H1 (cell line): ENCODE results near the gene DNAJC16. TPM values are rescaled to one million over a fixed set of nuclear protein-coding genes. Genes with fewer than 3 reads are reported as not detected.

Source experiments
- CTCF ChIA-PET: fragments of 300-600 bp; sonication (Branson Sonifier 250); formaldehyde crosslinking; loops from one replicate; lab custom pipeline; 2021; ENCODE audit not compliant: partially characterized antibody; lab: Charles Lee
- POLR2A ChIA-PET: fragments of 300-600 bp; sonication (Branson Sonifier 250); formaldehyde crosslinking; loops from one replicate; lab custom pipeline; 2021; ENCODE audit warnings: inconsistent platforms; ENCODE audit not compliant: partially characterized antibody; lab: Charles Lee
- DNase-seq, 2 experiments: peaks; one replicate each; pipeline versions ENCODE4 v3.0.0 to v3.0.0-alpha.2; 2010 to 2022; ENCODE audit warnings: low spot score in 2 of 2, low read depth in 1 of 2, mixed read lengths in 1 of 2
- FAIRE-seq: peaks from 2 replicates; lab custom pipeline; 2011; peaks lifted over from hg19 to GRCh38; lab: Jason Lieb, UNC
- H2AFZ ChIP-seq: 2 replicates; pipeline ENCODE4 v1.8.1; 2012; ENCODE audit warnings: low read length, inconsistent platforms
- H2AK5ac ChIP-seq: 2 replicates; pipeline ENCODE4 v1.6.1; 2013; ENCODE audit warnings: low read depth, low read length
- H2BK120ac ChIP-seq: replicated peaks from 2 replicates; pipeline ENCODE3; 2013; ENCODE audit warnings: low read depth, low read length, inconsistent platforms
- H2BK12ac ChIP-seq: 2 replicates; pipeline ENCODE4 v1.6.1; 2013; ENCODE audit warnings: low read depth, low read length
- H2BK15ac ChIP-seq: 2 replicates; pipeline ENCODE4 v1.6.1; 2013; ENCODE audit warnings: low read length
- H2BK20ac ChIP-seq: 2 replicates; pipeline ENCODE4 v1.6.1; 2013; ENCODE audit warnings: low read length
- H2BK5ac ChIP-seq: 2 replicates; pipeline ENCODE4 v1.6.1; 2013; ENCODE audit warnings: low read depth, low read length
- H3K14ac ChIP-seq: 2 replicates; pipeline ENCODE4 v1.6.1; 2013; ENCODE audit warnings: inconsistent platforms; ENCODE audit not compliant: insufficient read length
- H3K18ac ChIP-seq: 2 replicates; pipeline ENCODE4 v1.6.1; 2013; ENCODE audit warnings: low read length; ENCODE audit errors: extremely low read depth
- H3K23ac ChIP-seq: 2 replicates; pipeline ENCODE4 v1.6.1; 2013; ENCODE audit warnings: inconsistent platforms; ENCODE audit not compliant: insufficient read length
- H3K23me2 ChIP-seq: 2 replicates; pipeline ENCODE4 v1.6.1; 2013; ENCODE audit warnings: low read depth, low read length
- H3K27ac ChIP-seq: 2 replicates; pipeline ENCODE4 v1.6.1; 2011; ENCODE audit warnings: low read depth, low read length, inconsistent platforms
- H3K27me3 ChIP-seq, 4 experiments: replicated peaks in 1 of 4; 1 replicate in 1 of 4; 2 replicates in 3 of 4; pipeline versions ENCODE4 v1.6.1 to v1.8.1; 2011 to 2013; ENCODE audit warnings: low read length in 3 of 4, mild to moderate bottlenecking in 3 of 4, inconsistent platforms in 2 of 4, mixed read lengths in 2 of 4, moderate library complexity in 1 of 4; ENCODE audit not compliant: control insufficient read depth in 3 of 4, insufficient read depth in 3 of 4; ENCODE audit errors: extremely low read depth in 1 of 4
- H3K36me3 ChIP-seq, 4 experiments: 2 replicates each; pipeline versions ENCODE4 v1.6.1 to v1.8.1; 2011 to 2013; ENCODE audit warnings: mild to moderate bottlenecking in 4 of 4, low read length in 3 of 4, moderate library complexity in 2 of 4, control low read depth in 1 of 4, inconsistent platforms in 1 of 4; ENCODE audit not compliant: insufficient read depth in 4 of 4, control insufficient read depth in 2 of 4
- H3K4ac ChIP-seq: replicated peaks from 2 replicates; pipeline ENCODE3; 2013; ENCODE audit warnings: low read length, low read depth, mixed read lengths, inconsistent platforms; ENCODE audit not compliant: insufficient read length
- H3K4me1 ChIP-seq, 4 experiments: replicated peaks in 1 of 4; 1 replicate in 1 of 4; 2 replicates in 3 of 4; pipeline versions ENCODE4 v1.6.1 to v1.8.1; 2011 to 2013; ENCODE audit warnings: low read length in 3 of 4, inconsistent platforms in 2 of 4, mixed read lengths in 1 of 4; ENCODE audit not compliant: insufficient read depth in 4 of 4, control insufficient read depth in 3 of 4
- H3K4me2 ChIP-seq, 2 experiments: 2 replicates each; pipeline versions ENCODE4 v1.6.1 to v1.8.1; 2011 to 2013; ENCODE audit warnings: low read depth in 2 of 2, low read length in 2 of 2, control low read depth in 1 of 2, inconsistent platforms in 1 of 2, mild to moderate bottlenecking in 1 of 2; ENCODE audit not compliant: insufficient read depth in 1 of 2
- H3K4me3 ChIP-seq, 4 experiments: fragments of 200-600, 300-600 bp in 1 of 4; sonication (generic), shearing (Covaris generic), sonication (Bioruptor Twin) in 1 of 4; 2 replicates each; pipeline versions ENCODE4 v1.5.1 to v1.8.1; 2011 to 2016; ENCODE audit warnings: low read length in 4 of 4, low read depth in 3 of 4, control low read depth in 2 of 4, inconsistent platforms in 2 of 4, mild to moderate bottlenecking in 2 of 4, mixed read lengths in 1 of 4, moderate library complexity in 1 of 4; ENCODE audit not compliant: insufficient read depth in 2 of 4; ENCODE audit errors: extremely low read depth in 1 of 4
- H3K56ac ChIP-seq: replicated peaks from 2 replicates; pipeline ENCODE3; 2013; ENCODE audit warnings: low read depth, mild to moderate bottlenecking, mixed read lengths, low read length, inconsistent platforms; ENCODE audit not compliant: insufficient read length
- H3K79me1 ChIP-seq: 2 replicates; pipeline ENCODE4 v1.6.1; 2013; ENCODE audit warnings: low read depth, low read length, control low read depth
- H3K79me2 ChIP-seq, 2 experiments: 2 replicates each; pipeline versions ENCODE4 v1.6.1 to v1.8.1; 2012 to 2013; ENCODE audit warnings: low read length in 2 of 2, mild to moderate bottlenecking in 2 of 2, inconsistent platforms in 1 of 2; ENCODE audit not compliant: insufficient read depth in 2 of 2, control insufficient read depth in 1 of 2
- H3K9ac ChIP-seq, 4 experiments: replicated peaks in 1 of 4; 1 replicate in 1 of 4; 2 replicates in 3 of 4; pipeline versions ENCODE4 v1.6.1 to v1.8.1; 2011 to 2013; ENCODE audit warnings: low read depth in 3 of 4, low read length in 3 of 4, control low read depth in 2 of 4, mild to moderate bottlenecking in 2 of 4, moderate library complexity in 2 of 4, inconsistent platforms in 1 of 4; ENCODE audit errors: extremely low read depth in 1 of 4
- H3K9me3 ChIP-seq, 2 experiments: 2 replicates each; pipeline versions ENCODE4 v1.6.1 to v1.8.1; 2012 to 2013; ENCODE audit warnings: mild to moderate bottlenecking in 2 of 2, moderate library complexity in 2 of 2, control low read depth in 1 of 2, inconsistent platforms in 1 of 2, low read depth in 1 of 2, low read length in 1 of 2, mixed read lengths in 1 of 2; ENCODE audit not compliant: insufficient read depth in 2 of 2
- H4K20me1 ChIP-seq, 2 experiments: replicated peaks in 1 of 2; 2 replicates each; pipeline versions ENCODE3 to v1.8.1; 2011 to 2013; ENCODE audit warnings: inconsistent platforms in 2 of 2, low read length in 2 of 2, mild to moderate bottlenecking in 1 of 2; ENCODE audit not compliant: insufficient read depth in 2 of 2, control insufficient read depth in 1 of 2
- H4K5ac ChIP-seq: 2 replicates; pipeline ENCODE4 v1.6.1; 2013; ENCODE audit warnings: low read length, low read depth, mixed read lengths, inconsistent platforms; ENCODE audit not compliant: insufficient read length
- H4K8ac ChIP-seq: 2 replicates; pipeline ENCODE4 v1.8.0; 2013; ENCODE audit warnings: mild to moderate bottlenecking, moderate library complexity, low read length, inconsistent platforms; ENCODE audit not compliant: insufficient read depth; ENCODE audit errors: extremely low read depth
- H4K91ac ChIP-seq: replicated peaks from 2 replicates; pipeline ENCODE3; 2013; ENCODE audit warnings: low read length, mixed read lengths, inconsistent platforms; ENCODE audit not compliant: insufficient read length
- E2F6 ChIP-seq: IDR thresholded peaks from 2 replicates; pipeline ENCODE4 v1.6.1; 2012; ENCODE audit warnings: inconsistent platforms
- KDM4A ChIP-seq: IDR thresholded peaks from one replicate; pipeline ENCODE4 v1.7.1; 2012; ENCODE audit warnings: low read depth, mild to moderate bottlenecking, moderate library complexity, low read length, inconsistent platforms; ENCODE audit not compliant: severe bottlenecking
- RXRA ChIP-seq: IDR thresholded peaks from 2 replicates; pipeline ENCODE4 v1.6.1; 2011; ENCODE audit warnings: low read depth, mild to moderate bottlenecking, low read length, moderate library complexity; ENCODE audit not compliant: insufficient read depth
- SIRT6 ChIP-seq: IDR thresholded peaks from one replicate; pipeline ENCODE4 v1.7.1; 2012; ENCODE audit warnings: low read length, inconsistent platforms
- SP2 ChIP-seq: IDR thresholded peaks from 2 replicates; pipeline ENCODE4 v1.6.1; 2012; ENCODE audit warnings: mild to moderate bottlenecking, low read length, inconsistent platforms
- WGBS, 2 experiments: shearing (Covaris generic) in 1 of 2; methylation state at CpG; one replicate each; pipeline versions ENCODE4 v1.1.6 to v1.1.7; 2013 to 2015; ENCODE audit warnings: low lambda C conversion rate in 2 of 2, mixed read lengths in 2 of 2, inconsistent platforms in 1 of 2, low coverage in 1 of 2, missing lambda C conversion rate in 1 of 2; ENCODE audit not compliant: insufficient replicate concordance in 2 of 2, insufficient coverage in 1 of 2, insufficient read length in 1 of 2; ENCODE audit errors: extremely low coverage in 1 of 2, missing lambda C conversion rate in 1 of 2; 5-methylcytosine and 5-hydroxymethylcytosine counted together
- polyA plus RNA-seq, 7 experiments: library from polyadenylated mRNA; depleted of rRNA in 3 of 7; stranded (reverse) in 5 of 7; unstranded in 2 of 7; fragments of >200 nt in 5 of 7; fragments of 200-250 nt in 2 of 7; gene quantifications; 1 replicate in 5 of 7; 2 replicates in 1 of 7; 4 replicates in 1 of 7; pipeline versions ENCODE4 v1.2.1 to v1.2.3, GENCODE V29; 2011 to 2013; ENCODE audit warnings: missing spikeins in 2 of 7, mixed read lengths in 2 of 7
- total RNA-seq: library from RNA; stranded (reverse); fragmentation: NEBNext Ultra II Directional; extraction: Animal tissue kit (Norgen Biotek cat#: 25700); gene quantifications from 2 replicates; pipeline ENCODE4 v1.2.1, GENCODE V29; 2021

Gene DNAJC16
- total and polyA plus RNA-seq, 2 of the 8 experiments (the other 6 are each of a cell fraction or from before 2014, with no cell fraction given): 7.9 to 23.3 TPM

GRCh38 chr1:15620155-15620545 is 93.5 kb downstream of the DNAJC16 start:
- Histone ChIP-seq H3K9me3 (no peaks in the 10 kb centered on the region), H3K23ac (no peak overlapping the region), H4K5ac (no peak overlapping the region), H3K56ac (no peak overlapping the region), H2BK20ac (no peak overlapping the region), H2BK15ac (no peak overlapping the region), H3K4me2 (0 out of 4 replicates have a peak overlapping the region, but pooled peaks of 1 of the 2 experiments have one; percentile 19), H3K27ac (no peak overlapping the region), H3K18ac (no peak overlapping the region), H3K79me1 (peaks cover 3% of the 10 kb centered on the region; the same call in 1 of the 2 replicates), H3K79me2 (peaks cover 20 to 75% of the 10 kb centered on the region in 2 experiments), H3K27me3 (no peaks in the 10 kb centered on the region), H3K4me3 (no peak overlapping the region), H3K9ac (peak overlapping the region in 1 of 4 experiments; percentile 37; a peak in 1 of 7 replicates), H4K8ac (no peak overlapping the region), H2AK5ac (no peak overlapping the region), H3K4me1 (peaks cover 0 to 5% (median 0%) of the 10 kb centered on the region in 4 experiments; a peak in 1 of 7 replicates), H2BK12ac (no peak overlapping the region), H3K23me2 (peaks cover 4% of the 10 kb centered on the region), H2AFZ (no peak overlapping the region), H4K20me1 (peaks cover 8 to 13% of the 10 kb centered on the region in 2 experiments), H2BK5ac (no peak overlapping the region), H3K14ac (no peak overlapping the region), H2BK120ac (no peak overlapping the region)
- ChIA-PET POLR2A (interaction anchor here (1.3 to 5.7 kb wide), 2 partner anchors 16 to 93 kb away, joined by 3 to 37 read pairs; partner anchors contain the start of gene DNAJC16), CTCF (interaction anchor here (1.0 to 1.4 kb wide), 2 partner anchors 25 to 118 kb away, joined by 3 to 4 read pairs; no protein-coding TSS in a partner anchor)
- no peak for DNase-seq
- FAIRE-seq: no peak
- 82% methylated on average over 1 of the region's 1 CpG; no CpG with 5 or more reads in 1 of the 2 experiments for WGBS, 2 experiments
- TF ChIP-seq SP2 (no peak), KDM4A (no peak), E2F6 (no peak), RXRA (no peak), SIRT6 (no peak)
- TF ChIP-seq, all 59 proteins: peak for 0
- Histone ChIP-seq H4K91ac (no peak overlapping the region), H3K36me3 (no peaks in the 10 kb centered on the region; a peak in 1 of 8 replicates), H3K4ac (no peak overlapping the region)
